ENCODE measurements around the gene SPOCD1. TPM values are rescaled to one million over a fixed set of nuclear protein-coding genes. Genes with fewer than 3 reads are reported as not detected.

Gene SPOCD1
- total RNA-seq, 2 donors from 2014 or later: 13.5 to 23.0 TPM

DNA sequence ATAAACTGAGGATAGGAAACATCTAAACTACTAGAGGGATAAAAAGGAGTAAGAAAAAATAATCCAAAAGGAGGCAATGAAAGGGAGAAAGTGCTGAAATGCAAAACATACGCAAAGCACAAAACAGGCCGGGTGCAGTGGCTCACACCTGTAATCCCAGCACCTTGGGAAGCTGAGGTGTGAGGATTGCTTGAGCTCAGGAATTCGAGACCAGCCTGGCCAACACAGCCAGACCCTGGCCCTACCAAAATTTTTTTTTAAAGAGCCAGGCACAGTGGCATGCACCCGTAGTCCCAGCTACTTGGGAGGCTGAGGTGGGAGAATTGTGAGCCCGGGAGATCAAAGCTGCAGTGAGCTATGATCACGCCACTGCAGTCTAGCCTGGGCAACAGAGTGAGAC, 10.5 kb downstream of the SPOCD1 start:
- intact Hi-C loops (cut with DNase I): no loop called here
- DNase-seq (ENCODE audit: low spot score): no peak

- DNase-seq (ENCODE audit: low spot score): no peak
Measured at GRCh38 chr1:31804098-31804497, 11.7 kb downstream of the SPOCD1 start.

DNA sequence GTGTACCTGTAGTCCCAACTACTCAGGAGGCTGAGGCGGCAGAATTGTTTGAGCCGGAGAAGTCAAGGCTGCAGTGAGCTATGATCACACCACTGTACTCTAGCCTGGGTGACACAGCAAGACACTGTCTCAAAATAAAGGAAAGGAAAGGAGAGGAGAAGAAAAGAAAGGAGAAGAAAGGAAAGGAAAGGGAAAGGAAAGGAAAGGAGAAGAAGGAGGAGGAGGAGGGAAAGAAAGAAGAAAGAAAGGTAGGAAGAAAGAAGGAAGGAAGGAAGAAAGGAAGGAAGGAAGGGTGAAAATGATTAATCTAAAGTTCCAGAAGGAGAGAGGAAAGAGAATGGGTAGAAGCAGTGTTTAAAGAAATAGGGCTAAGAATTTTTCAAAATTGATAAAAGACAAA, 12.2 kb downstream of the SPOCD1 start:
- no peak for DNase-seq (ENCODE audit: low spot score)
- intact Hi-C loops (cut with DNase I): no loop called here

More at GRCh38 chr1:31804098-31804497, 11.7 kb downstream of the SPOCD1 start:
- intact Hi-C loops (cut with DNase I): no loop called here

GRCh38 chr1:31802190-31803150, 13.4 kb downstream of the SPOCD1 start:
- intact Hi-C loops (cut with DNase I): no loop called here
- DNase-seq (ENCODE audit: low spot score): no peak

GRCh38 chr1:31801458-31801857, 14.4 kb downstream of the SPOCD1 start:
- intact Hi-C loops (cut with DNase I): no loop called here
- DNase-seq (ENCODE audit: low spot score): no peak

GRCh38 chr1:31800674-31800967, 15.2 kb downstream of the SPOCD1 start:
- intact Hi-C loops (cut with DNase I): no loop called here
- DNase-seq (ENCODE audit: low spot score): no peak

- DNase-seq (ENCODE audit: low spot score): peak; percentile 62
- intact Hi-C loops (cut with DNase I): loop anchor here in 1 of 2 donors (10.0 kb wide), 1 partner anchor 165 kb away; no protein-coding TSS in a partner anchor
Measured at GRCh38 chr1:31799895-31800673, 15.7 kb downstream of the SPOCD1 start.

GRCh38 chr1:31799196-31799894, 16.5 kb downstream of the SPOCD1 start:
- intact Hi-C loops (cut with DNase I): loop anchor here in 1 of 2 donors (10.0 kb wide), 1 partner anchor 165 kb away; no protein-coding TSS in a partner anchor
- peak; percentile 66 for DNase-seq (ENCODE audit: low spot score)

- intact Hi-C loops (cut with DNase I): loop anchor here in 1 of 2 donors (10.0 kb wide), 1 partner anchor 166 kb away; no protein-coding TSS in a partner anchor
- no peak for DNase-seq (ENCODE audit: low spot score)
Measured at GRCh38 chr1:31798433-31799195, 17.2 kb downstream of the SPOCD1 start.

DNA sequence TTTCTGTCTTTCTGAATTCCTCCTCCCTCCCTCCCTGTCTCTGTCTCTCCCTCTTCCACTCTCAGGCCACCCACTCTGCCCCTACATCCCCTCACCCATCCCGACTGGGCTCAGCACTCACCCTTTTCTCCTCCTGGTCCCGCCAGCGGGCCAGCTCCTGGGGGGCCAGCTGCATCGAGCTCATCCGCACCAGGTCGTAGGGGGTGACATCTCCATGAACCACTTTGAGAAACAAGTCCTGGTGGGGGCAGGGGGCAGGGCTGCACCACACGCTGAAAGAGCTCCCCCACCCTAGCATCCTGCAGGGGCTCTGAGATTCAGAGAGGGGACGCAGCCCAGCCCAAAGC, 17.8 kb downstream of the SPOCD1 start:
- no peak for DNase-seq (ENCODE audit: low spot score)
- intact Hi-C loops (cut with DNase I): loop anchor here in 1 of 2 donors (10.0 kb wide), 1 partner anchor 167 kb away; no protein-coding TSS in a partner anchor

DNA sequence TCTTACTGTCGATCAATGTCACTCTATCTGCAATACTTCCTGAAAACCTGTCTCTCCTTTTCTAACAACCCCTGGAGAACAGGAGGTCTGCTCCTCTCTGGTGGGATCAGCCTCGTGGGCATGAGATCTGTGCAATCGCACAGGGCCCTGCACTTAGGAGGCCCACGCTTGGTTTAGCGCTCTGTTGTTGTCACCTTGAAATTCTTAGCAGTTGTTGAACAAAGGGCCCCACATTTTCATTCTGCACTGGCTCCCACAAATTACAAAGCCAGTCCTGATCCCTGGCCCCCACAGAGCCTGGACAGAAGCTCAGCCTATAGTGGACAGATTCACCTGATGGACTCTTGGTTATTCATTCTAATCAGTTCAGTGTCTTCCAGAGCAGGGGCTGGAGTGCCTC, 18.6 kb downstream of the SPOCD1 start:
- intact Hi-C loops (cut with DNase I): loop anchor here in 1 of 2 donors (10.0 kb wide), 1 partner anchor 168 kb away; no protein-coding TSS in a partner anchor
- DNase-seq (ENCODE audit: low spot score): no peak

DNA sequence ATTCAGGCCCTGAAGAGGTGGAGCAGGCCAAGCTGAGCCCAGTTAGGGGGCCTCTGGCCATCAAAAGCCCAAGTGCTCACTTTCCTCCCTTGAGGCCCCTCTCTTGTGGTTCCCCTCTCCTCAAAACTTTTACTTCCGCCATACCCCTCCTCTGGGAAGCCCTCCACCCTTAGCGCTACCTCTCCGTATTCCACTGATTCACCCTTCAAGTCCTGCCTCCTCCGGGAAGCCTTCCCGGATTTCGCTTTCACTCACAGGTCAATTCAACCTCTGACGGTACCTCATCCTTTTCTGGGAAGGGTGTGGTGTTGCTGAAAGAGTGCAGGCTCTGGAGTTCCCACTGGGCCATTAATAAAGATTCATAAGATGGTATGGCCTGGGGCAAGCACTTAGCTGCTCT, 19.1 kb downstream of the SPOCD1 start:
- intact Hi-C loops (cut with DNase I): loop anchor here in 1 of 2 donors (10.0 kb wide), 1 partner anchor 168 kb away; no protein-coding TSS in a partner anchor
- no peak for DNase-seq (ENCODE audit: low spot score)

- intact Hi-C loops (cut with DNase I): loop anchor here in 1 of 2 donors (10.0 kb wide), 1 partner anchor 169 kb away; no protein-coding TSS in a partner anchor
- DNase-seq (ENCODE audit: low spot score): no peak
Measured at GRCh38 chr1:31795801-31796621, 19.8 kb downstream of the SPOCD1 start.

DNA sequence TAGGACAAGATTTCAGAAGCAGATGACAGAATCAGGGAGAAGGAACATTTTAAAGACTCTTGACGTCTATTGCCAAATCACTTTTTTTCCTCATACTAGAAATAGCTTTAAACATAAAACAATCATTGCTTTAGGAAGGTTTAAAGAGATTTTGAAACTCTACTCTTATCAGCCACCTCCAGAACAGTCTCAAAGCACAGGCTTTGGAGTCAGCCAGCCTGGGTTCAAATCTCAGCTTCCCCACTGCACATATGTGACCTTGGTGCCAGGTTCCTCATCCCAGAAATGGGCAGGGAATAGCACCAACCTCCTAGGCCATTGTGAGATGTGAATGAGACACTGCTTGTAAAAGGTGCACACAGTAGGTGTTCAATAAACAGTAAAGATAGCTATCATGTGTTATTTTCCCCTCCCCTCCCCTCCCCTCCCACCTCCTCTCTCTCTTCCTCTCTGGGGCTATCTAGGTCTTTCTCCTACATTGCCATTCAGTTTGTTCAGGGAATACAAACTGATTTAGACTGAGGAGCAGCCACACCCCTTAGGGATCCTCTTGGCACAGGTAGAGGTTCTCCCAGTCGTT, 20.6 kb downstream of the SPOCD1 start:
- intact Hi-C loops (cut with DNase I): loop anchor here in 1 of 2 donors (10.0 kb wide), 1 partner anchor 170 kb away; no protein-coding TSS in a partner anchor
- no peak for DNase-seq (ENCODE audit: low spot score)

DNA sequence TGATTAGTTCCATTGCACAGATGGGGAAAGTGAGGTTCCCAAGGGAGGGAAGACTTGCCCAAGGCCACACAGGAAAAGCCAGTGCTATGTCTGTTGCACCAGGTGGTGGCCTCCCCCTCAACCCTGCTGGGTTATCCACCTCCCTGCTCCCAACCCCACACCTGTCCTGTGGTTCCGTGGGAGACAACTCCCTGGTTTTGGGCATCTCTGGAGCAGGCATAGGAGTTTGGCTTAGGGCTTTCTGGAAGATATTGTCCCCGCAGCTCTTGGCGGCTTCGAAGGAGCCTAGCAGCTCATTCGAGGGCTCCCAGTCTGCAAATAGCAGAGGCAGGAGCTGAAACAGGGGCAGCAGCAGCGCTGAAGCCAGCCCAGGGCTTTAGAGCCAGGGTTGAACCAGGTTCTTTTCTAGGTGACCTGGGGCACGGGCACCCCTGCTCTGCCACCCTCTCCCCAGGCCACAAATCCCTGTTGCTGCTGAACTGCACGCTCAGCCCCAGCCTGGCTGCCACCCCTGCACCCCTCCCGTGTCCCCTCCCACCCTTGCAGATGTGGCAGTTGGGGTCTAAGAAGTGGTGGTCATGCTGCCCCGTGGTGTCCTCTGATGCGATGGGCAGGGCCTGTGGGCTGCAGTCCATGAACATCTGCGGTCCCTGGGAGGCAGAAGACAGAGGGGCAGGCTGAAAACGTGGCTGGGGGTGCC, 22.1 kb downstream of the SPOCD1 start:
- intact Hi-C loops (cut with DNase I): loop anchor here in 1 of 2 donors (10.0 kb wide), 1 partner anchor 171 kb away; no protein-coding TSS in a partner anchor
- peak; percentile 68 for DNase-seq (ENCODE audit: low spot score)

DNA sequence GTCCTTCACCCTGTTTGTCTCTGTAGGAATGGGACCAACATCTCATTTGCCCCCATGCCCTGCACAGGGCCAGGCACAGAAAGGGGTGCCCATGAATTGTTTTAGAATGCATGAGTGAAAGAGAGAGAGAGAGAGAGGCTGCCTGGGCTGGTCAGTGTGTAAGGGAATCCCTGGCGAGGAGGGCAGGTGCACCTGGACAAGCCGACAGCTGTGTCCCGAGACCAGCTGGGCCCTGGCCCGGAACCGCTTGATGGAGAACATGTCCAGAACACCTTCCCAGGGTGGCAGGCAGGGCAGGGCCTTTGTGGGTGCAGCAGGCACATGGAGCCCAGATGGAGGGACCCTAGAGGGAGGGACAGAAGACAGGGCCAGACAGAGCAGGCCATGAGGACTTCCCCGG, 22.7 kb downstream of the SPOCD1 start:
- intact Hi-C loops (cut with DNase I): loop anchor here in 1 of 2 donors (10.0 kb wide), 1 partner anchor 172 kb away; no protein-coding TSS in a partner anchor
- peak; percentile 80 for DNase-seq (ENCODE audit: low spot score)

Data from posterior vena cava (tissue), 2 donors.